Activated CD4-positive, alpha-beta memory T cell treated with anti-CD3 and anti-CD28 coated beads, Interleukin-2, amount 10 ng/mL, durations not matched to agents 7 days and 5 days (primary cell): Measurements from ENCODE around the gene TMEM86A. TPM values are rescaled to one million over a fixed set of nuclear protein-coding genes. Genes with fewer than 3 reads are reported as not detected.
"Not testable (repeated sequence)": the region's sequence is repeated elsewhere in the genome, so short reads cannot be mapped to it uniquely, and the experiment has no call there.

ENCODE experiments used
- CTCF ChIA-PET: fragments of 350-600 bp; sonication (Branson Sonifier 250); formaldehyde crosslinking; loops from one replicate; lab custom pipeline; 2021; ENCODE audit warnings: antibody characterized with exemption, inconsistent platforms; lab: Charles Lee
- POLR2A ChIA-PET: fragments of 350-600 bp; sonication (Branson Sonifier 250); formaldehyde crosslinking; loops from one replicate; lab custom pipeline; 2021; ENCODE audit warnings: antibody characterized with exemption; lab: Charles Lee
- DNase-seq: peaks from one replicate; pipeline ENCODE4 v3.0.0-alpha.2; 2020
- H3K27ac Mint-ChIP-seq: one replicate; pipeline ENCODE4 v1.8.0; 2021; ENCODE audit warnings: mild to moderate bottlenecking, mixed read lengths
- H3K27me3 Mint-ChIP-seq: one replicate; pipeline ENCODE4 v1.8.0; 2021; ENCODE audit warnings: mixed read lengths
- H3K36me3 Mint-ChIP-seq: one replicate; pipeline ENCODE4 v1.8.0; 2021; ENCODE audit warnings: low read depth, mixed read lengths
- H3K4me1 Mint-ChIP-seq: one replicate; pipeline ENCODE4 v1.8.0; 2021; ENCODE audit warnings: mixed read lengths
- H3K4me3 Mint-ChIP-seq: one replicate; pipeline ENCODE4 v1.8.0; 2021; ENCODE audit warnings: mild to moderate bottlenecking, mixed read lengths
- H3K9me3 Mint-ChIP-seq: one replicate; pipeline ENCODE4 v1.8.0; 2021; ENCODE audit warnings: mixed read lengths
- total RNA-seq, 2 experiments: library from RNA; stranded (reverse); gene quantifications; one replicate each; pipeline ENCODE4 v1.2.3, GENCODE V29; 2021

Gene TMEM86A
- total RNA-seq, result 1 to 10 TPM; 1.8 to 2.4 TPM

GRCh38 chr11:18698341-18699268 is at the start of gene TMEM86A:
Gene TMEM86A (plus strand): TSS chr11:18698779. CDS start chr11:18698887, 108 bp downstream.
- Mint-ChIP-seq H3K4me3 (peak within 1 kb of the TSS; percentile 75), H3K9me3 (no peaks in the 10 kb centered on the region), H3K27me3 (peaks cover 18% of the 10 kb centered on the region), H3K27ac (no peak within 1 kb of the TSS), H3K4me1 (peaks cover 24% of the 10 kb centered on the region), H3K36me3 (no peaks in the 10 kb centered on the region)
- peak; percentile 93 for DNase-seq
- POLR2A ChIA-PET, result interaction anchor here (0.9 to 2.8 kb wide), 5 partner anchors 23 to 593 kb away, joined by 3 to 10 read pairs (median 4); partner anchors contain the start of genes SAAL1, SPTY2D1 and UEVLD
- CTCF ChIA-PET, result interaction anchor here (0.9 to 2.1 kb wide), 5 partner anchors 9 to 66 kb away, joined by 3 to 12 read pairs (median 4); no protein-coding TSS in a partner anchor

- DNase-seq, result no peak
- POLR2A ChIA-PET, result interaction anchor here (0.7 to 3.6 kb wide), 4 partner anchors 16 to 110 kb away, joined by 3 to 23 read pairs (median 4); partner anchors contain the start of gene SPTY2D1
- Mint-ChIP-seq H3K9me3 (no peaks in the 10 kb centered on the region), H3K27me3 (no peaks in the 10 kb centered on the region), H3K36me3 (no peaks in the 10 kb centered on the region), H3K4me3 (no peak overlapping the region), H3K4me1 (peaks cover 14% of the 10 kb centered on the region), H3K27ac (no peak overlapping the region)
- CTCF ChIA-PET, result interaction anchor here (0.7 to 6.2 kb wide), 17 partner anchors 10 to 407 kb away, joined by 3 to 51 read pairs (median 5); partner anchors contain the start of genes SPTY2D1 and TSG101
Measured at GRCh38 chr11:18650353-18650752, 48.2 kb upstream of the TMEM86A start.

GRCh38 chr11:18650859-18651557 is 47.6 kb upstream of the TMEM86A start:
- CTCF ChIA-PET, result interaction anchor here (0.7 to 6.2 kb wide), 27 partner anchors 11 to 407 kb away, joined by 3 to 51 read pairs (median 4); partner anchors contain the start of genes SPTY2D1, TMEM86A and TSG101
- Mint-ChIP-seq H3K9me3 (no peaks in the 10 kb centered on the region), H3K27me3 (no peaks in the 10 kb centered on the region), H3K36me3 (no peaks in the 10 kb centered on the region), H3K4me1 (peaks cover 14% of the 10 kb centered on the region), H3K27ac (no peak overlapping the region), H3K4me3 (no peak overlapping the region)
- POLR2A ChIA-PET, result interaction anchor here (1.2 to 3.6 kb wide), 4 partner anchors 17 to 146 kb away, joined by 3 to 23 read pairs (median 4); partner anchors contain the start of gene SPTY2D1
- peak; percentile 62 for DNase-seq

DNA sequence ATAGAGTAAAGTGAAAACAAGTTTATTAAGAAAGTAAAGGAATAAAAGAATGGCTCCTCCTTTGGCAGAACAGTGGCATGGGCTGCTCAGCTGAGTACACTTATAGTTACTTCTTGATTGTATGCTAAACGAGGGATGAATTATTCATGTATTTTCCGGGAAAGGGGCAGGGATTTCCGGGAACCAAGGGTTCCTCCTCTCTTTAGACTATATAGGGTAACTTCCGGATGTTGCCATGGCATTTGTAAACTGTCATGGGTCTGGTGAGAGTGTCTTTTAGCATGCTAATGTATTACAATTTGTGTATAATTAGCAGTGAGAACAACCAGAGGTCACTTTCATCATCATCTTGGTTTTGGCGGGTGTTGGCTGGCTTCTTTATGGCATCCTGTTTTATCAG is 40.9 kb upstream of the TMEM86A start:
- CTCF ChIA-PET, result no interaction called here
- peaks cover 4% of the 10 kb centered on the region for H3K4me1 Mint-ChIP-seq
- POLR2A ChIA-PET, result no interaction called here
- DNase-seq, result no peak
- peaks cover 2% of the 10 kb centered on the region for H3K9me3 Mint-ChIP-seq
- H3K27ac Mint-ChIP-seq, result no peak overlapping the region
- H3K4me3 Mint-ChIP-seq, result no peak overlapping the region
- peaks cover 2% of the 10 kb centered on the region for H3K36me3 Mint-ChIP-seq
- peaks cover 23% of the 10 kb centered on the region for H3K27me3 Mint-ChIP-seq

DNA sequence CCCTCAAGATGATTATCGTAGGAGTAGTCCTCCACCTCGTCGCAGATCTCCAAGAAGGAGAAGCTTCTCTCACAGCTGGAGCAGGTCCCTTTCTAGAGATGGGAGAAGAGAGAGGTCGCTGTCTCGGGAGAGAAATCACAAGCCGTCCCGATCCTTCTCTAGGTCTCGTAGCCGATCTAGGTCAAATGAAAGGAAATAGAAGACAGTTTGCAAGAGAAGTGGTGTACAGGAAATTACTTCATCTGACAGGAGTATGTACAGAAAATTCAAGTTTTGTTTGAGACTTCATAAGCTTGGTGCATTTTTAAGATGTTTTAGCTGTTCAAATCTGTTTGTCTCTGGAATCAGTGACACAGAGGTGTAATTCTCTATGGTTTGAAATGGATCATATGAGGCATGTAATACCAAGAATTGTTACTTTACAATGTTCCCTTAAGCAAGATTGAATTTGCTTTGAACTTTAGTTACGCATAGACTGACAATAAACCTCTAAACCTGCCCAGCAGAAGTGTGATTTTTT is 33.2 kb upstream of the TMEM86A start:
- CTCF ChIA-PET, H3K9me3 Mint-ChIP-seq, H3K36me3 Mint-ChIP-seq, DNase-seq: not testable (repeated sequence)
- Mint-ChIP-seq H3K27ac (peak overlapping the region; percentile 77), H3K27me3 (peaks cover 25% of the 10 kb centered on the region), H3K4me3 (peak overlapping the region; percentile 66), H3K4me1 (peaks cover 43% of the 10 kb centered on the region)
- POLR2A ChIA-PET, result interaction anchor here (1.3 kb wide), 1 partner anchor 32 kb away, joined by 5 read pairs; the partner anchor contains the start of gene SPTY2D1

DNA sequence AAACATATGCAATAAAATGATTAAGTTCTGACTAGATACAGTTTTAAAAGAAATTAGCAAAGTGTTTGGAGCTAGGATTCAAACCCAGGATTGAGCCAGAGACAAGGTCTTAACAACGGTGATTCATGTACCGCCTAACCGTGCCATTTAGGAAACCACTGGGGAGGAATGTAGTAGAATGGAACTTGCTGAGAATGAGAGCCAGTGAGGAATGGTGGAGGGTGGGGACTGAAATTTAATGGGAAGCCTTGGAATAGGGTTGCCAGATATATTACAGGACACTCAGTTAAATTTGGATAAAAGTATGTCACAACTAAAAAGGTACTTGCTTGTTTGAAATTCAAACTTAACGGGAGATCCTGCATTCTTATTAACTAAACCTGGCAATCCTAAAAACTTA is 30.4 kb upstream of the TMEM86A start:
- Mint-ChIP-seq H3K4me3 (no peak overlapping the region), H3K36me3 (no peaks in the 10 kb centered on the region), H3K9me3 (no peaks in the 10 kb centered on the region), H3K4me1 (peaks cover 61% of the 10 kb centered on the region), H3K27me3 (peaks cover 10% of the 10 kb centered on the region), H3K27ac (no peak overlapping the region)
- ChIA-PET POLR2A (interaction anchor here (0.5 to 1.8 kb wide), 2 partner anchors 141 to 347 kb away, joined by 3 to 4 read pairs; partner anchors contain the start of gene TSG101), CTCF (interaction anchor here (1.1 kb wide), 1 partner anchor 54 kb away, joined by 3 read pairs; no protein-coding TSS in a partner anchor)
- DNase-seq, result no peak

- no peaks in the 10 kb centered on the region for H3K9me3 Mint-ChIP-seq
- CTCF ChIA-PET, result interaction anchor here (0.8 to 2.4 kb wide), 6 partner anchors 18 to 129 kb away, joined by 3 to 7 read pairs (median 3); no protein-coding TSS in a partner anchor
- peaks cover 65% of the 10 kb centered on the region for H3K4me1 Mint-ChIP-seq
- POLR2A ChIA-PET, result interaction anchor here (0.8 to 1.8 kb wide), 4 partner anchors 29 to 143 kb away, joined by 3 to 7 read pairs (median 3); partner anchors contain the start of gene TMEM86A
- peak overlapping the region; percentile 80 for H3K27ac Mint-ChIP-seq
- peak overlapping the region; percentile 15 for H3K4me3 Mint-ChIP-seq
- H3K27me3 Mint-ChIP-seq, result peaks cover 10% of the 10 kb centered on the region
- peak; percentile 54 for DNase-seq
- no peaks in the 10 kb centered on the region for H3K36me3 Mint-ChIP-seq
Measured at GRCh38 chr11:18669219-18669596, 29.4 kb upstream of the TMEM86A start.

- ChIA-PET CTCF (interaction anchor here (0.8 to 2.4 kb wide), 6 partner anchors 19 to 129 kb away, joined by 3 to 7 read pairs (median 3); no protein-coding TSS in a partner anchor), POLR2A (interaction anchor here (0.8 to 1.8 kb wide), 4 partner anchors 29 to 144 kb away, joined by 3 to 7 read pairs (median 3); partner anchors contain the start of gene TMEM86A)
- H3K4me1 Mint-ChIP-seq, result peaks cover 65% of the 10 kb centered on the region
- peak overlapping the region; percentile 15 for H3K4me3 Mint-ChIP-seq
- H3K9me3 Mint-ChIP-seq, result no peaks in the 10 kb centered on the region
- H3K27me3 Mint-ChIP-seq, result peaks cover 10% of the 10 kb centered on the region
- peak overlapping the region; percentile 80 for H3K27ac Mint-ChIP-seq
- DNase-seq, result no peak
- no peaks in the 10 kb centered on the region for H3K36me3 Mint-ChIP-seq
Measured at GRCh38 chr11:18669711-18670110, 28.9 kb upstream of the TMEM86A start.

- Mint-ChIP-seq H3K4me3 (no peak overlapping the region), H3K27ac (peak overlapping the region; percentile 9), H3K27me3 (peaks cover 7% of the 10 kb centered on the region), H3K4me1 (peaks cover 56% of the 10 kb centered on the region), H3K9me3 (no peaks in the 10 kb centered on the region), H3K36me3 (no peaks in the 10 kb centered on the region)
- DNase-seq, result no peak
- ChIA-PET CTCF (interaction anchor here (0.5 to 2.4 kb wide), 4 partner anchors 20 to 391 kb away, joined by 3 to 7 read pairs (median 4); no protein-coding TSS in a partner anchor), POLR2A (interaction anchor here (0.8 kb wide), 1 partner anchor 37 kb away, joined by 3 read pairs; the partner anchor contains the start of gene SPTY2D1)
Measured at GRCh38 chr11:18671246-18671645, 27.3 kb upstream of the TMEM86A start.

- POLR2A ChIA-PET, result interaction anchor here (0.8 to 1.4 kb wide), 2 partner anchors 145 to 146 kb away, joined by 4 read pairs; partner anchors contain the start of gene TSG101
- H3K27me3 Mint-ChIP-seq, H3K9me3 Mint-ChIP-seq, H3K36me3 Mint-ChIP-seq, H3K4me3 Mint-ChIP-seq: not testable (repeated sequence)
- CTCF ChIA-PET, result interaction anchor here (0.7 to 2.7 kb wide), 6 partner anchors 21 to 145 kb away, joined by 3 to 9 read pairs (median 5); partner anchors contain the start of gene TSG101
- H3K27ac Mint-ChIP-seq, result peak overlapping the region; percentile 90
- peaks cover 54% of the 10 kb centered on the region for H3K4me1 Mint-ChIP-seq
- DNase-seq, result peak; percentile 58
Measured at GRCh38 chr11:18672209-18672608, 26.4 kb upstream of the TMEM86A start.

DNA sequence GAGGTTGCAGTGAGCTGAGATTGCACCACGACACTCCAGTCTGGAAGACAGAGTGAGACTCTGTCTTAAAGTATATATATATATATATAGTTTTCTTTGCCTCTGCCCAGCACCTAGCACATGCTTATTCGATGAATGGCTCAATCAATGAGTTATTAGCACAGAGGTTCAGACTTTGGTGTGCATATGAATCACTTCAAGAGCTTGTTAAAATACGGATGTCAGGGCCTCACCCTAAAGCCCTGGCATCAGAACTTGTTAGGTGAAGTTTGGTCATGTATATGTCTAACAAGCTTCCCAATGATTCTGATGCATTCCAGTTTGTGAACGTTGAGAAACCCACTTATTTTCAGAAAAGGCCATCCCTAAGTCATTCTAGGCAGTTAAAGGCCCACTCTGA is 21.8 kb upstream of the TMEM86A start:
- H3K27me3 Mint-ChIP-seq, result no peaks in the 10 kb centered on the region

More for the DNA sequence above, 21.8 kb upstream of the TMEM86A start:
- DNase-seq, result no peak
- Mint-ChIP-seq H3K27ac (no peak overlapping the region), H3K9me3 (no peaks in the 10 kb centered on the region), H3K36me3 (no peaks in the 10 kb centered on the region), H3K4me1 (peaks cover 22% of the 10 kb centered on the region), H3K4me3 (no peak overlapping the region)
- ChIA-PET POLR2A (interaction anchor here (0.6 to 0.8 kb wide), 2 partner anchors 43 to 140 kb away, joined by 3 read pairs; partner anchors contain the start of gene SPTY2D1), CTCF (interaction anchor here (1.8 kb wide), 1 partner anchor 45 kb away, joined by 7 read pairs; no protein-coding TSS in a partner anchor)
